ENCODE measurements around the gene GSTT4.

GRCh38 chr22:24029304-24029703, 24.1 kb upstream of the GSTT4 start:
- no peak for TF ChIP-seq CTCF (conservative IDR thresholded peaks at IDR 0.05; ENCODE audit: low read depth, low read length)
- no peak for TF ChIP-seq EZH2 (IDR thresholded peaks at IDR 0.05; ENCODE audit: low read length, unreplicated experiment)
